Stimulated activated CD4-positive, alpha-beta T cell treated with anti-CD3 and anti-CD28 coated beads, Interleukin-12 subunit alpha, Interleukin-12 subunit beta, amount 100 ng/mL, for 48 hours (primary cell): ENCODE results near the gene CIDEB.

Source experiments
- DNase-seq, 3 donors: peaks; one replicate each; pipeline ENCODE4 v3.0.0-alpha.2; 2020; ENCODE audit warnings: low read depth in 2 of 3, low spot score in 1 of 3

The CIDEB gene

GRCh38 chr14:24270537-24271133, 37.1 kb downstream of the CIDEB start:
- no peak for DNase-seq

- DNase-seq: no peak
These were observed 37.8 kb downstream of the CIDEB start for GRCh38 chr14:24269910-24270536.

- DNase-seq: no peak
These were observed 38.4 kb downstream of the CIDEB start for GRCh38 chr14:24269368-24269767.

DNA sequence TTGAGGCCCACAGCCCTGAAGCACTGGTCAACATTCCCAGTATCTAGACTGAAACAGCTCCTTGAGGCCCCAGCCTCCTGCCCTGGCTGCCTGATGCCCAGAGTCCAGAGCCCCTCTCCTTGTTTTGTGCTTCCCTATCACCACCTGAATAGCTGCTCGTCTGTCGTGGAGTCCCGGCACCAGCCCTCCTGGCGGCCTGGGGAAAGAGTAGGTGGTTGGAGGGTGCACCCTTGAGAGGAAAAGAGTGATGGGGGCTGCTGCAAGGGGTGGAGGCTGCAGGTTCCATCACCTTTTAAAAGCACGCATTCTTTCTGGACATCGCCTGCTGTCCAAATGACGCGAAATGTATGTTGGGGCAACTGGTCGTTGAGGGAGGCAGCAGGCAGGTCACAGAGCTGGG, 39.6 kb downstream of the CIDEB start:
- no peak for DNase-seq

- DNase-seq: no peak
These were observed 40.3 kb downstream of the CIDEB start for GRCh38 chr14:24267516-24267915.

DNA sequence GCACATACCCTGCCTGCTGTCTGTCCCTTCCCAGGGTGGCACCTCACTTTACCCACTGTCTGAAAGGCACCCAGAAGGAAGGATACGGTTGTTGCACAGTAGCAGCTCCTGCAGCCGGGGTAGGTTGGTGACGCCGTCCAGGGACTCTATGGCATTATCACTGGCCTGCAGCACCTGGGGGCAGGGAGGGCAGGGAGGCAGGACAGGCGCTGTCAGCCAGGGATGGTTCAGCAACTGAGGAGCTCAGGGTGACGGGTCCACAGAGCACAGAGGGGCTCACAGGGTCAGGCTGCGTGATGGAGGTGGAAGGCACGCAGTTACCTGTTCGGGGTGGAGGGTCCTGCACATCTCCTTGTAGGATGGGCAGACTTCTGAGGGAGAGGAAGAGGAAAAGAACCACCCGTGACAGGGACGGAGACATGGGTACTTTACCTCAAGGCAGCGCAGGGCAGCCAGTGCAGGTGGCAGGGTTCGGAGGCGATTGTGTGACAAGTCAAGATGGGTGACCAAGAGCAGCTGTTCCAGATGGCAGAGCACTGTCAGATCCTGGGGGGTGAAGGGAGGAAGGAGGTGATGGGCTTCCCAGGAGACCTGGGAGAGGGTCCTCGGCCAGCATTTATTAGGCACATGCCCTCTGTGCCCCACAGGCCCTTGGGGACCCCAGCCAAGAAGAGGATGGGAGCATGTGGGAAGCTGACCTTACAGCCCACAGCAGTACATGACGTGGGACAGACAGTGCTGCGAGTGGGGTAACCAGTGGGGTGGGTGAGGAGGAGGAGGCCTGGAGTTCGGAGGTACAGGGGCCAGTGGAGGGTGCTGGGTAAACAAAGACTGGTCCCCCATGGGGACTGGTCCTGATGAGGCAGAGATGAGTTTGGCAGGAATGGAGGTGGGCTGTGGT, 41.2 kb downstream of the CIDEB start:
- DNase-seq: no peak

- DNase-seq: no peak
These were observed 43.5 kb downstream of the CIDEB start for GRCh38 chr14:24264298-24264697.

DNA sequence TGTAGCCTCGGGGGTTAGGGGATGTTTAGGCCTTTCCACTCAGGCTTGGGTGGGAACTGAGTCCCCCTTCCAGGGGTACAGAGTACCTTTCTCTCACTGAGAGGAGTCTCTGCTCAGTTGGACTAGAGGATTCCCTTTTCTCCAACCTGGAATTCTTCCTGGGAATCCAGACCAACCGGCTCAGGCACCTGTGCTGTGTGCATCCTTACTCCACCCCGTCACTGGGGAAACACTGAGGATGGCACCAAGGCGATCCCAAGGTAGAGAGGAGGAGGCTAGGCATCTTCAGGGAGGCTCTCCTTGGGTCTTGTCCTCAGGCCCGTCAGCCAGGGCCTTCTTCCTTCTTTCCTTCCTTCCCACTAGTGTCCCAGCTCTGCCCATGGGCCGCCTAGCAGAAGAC, 43.9 kb downstream of the CIDEB start:
- DNase-seq: no peak

- no peak for DNase-seq
These were observed 44.7 kb downstream of the CIDEB start, which contains the start of gene TGM1 for GRCh38 chr14:24262821-24263733. TGM1 (minus strand) TSS chr14:24263177; CDS start chr14:24262352, 825 bp downstream.

DNA sequence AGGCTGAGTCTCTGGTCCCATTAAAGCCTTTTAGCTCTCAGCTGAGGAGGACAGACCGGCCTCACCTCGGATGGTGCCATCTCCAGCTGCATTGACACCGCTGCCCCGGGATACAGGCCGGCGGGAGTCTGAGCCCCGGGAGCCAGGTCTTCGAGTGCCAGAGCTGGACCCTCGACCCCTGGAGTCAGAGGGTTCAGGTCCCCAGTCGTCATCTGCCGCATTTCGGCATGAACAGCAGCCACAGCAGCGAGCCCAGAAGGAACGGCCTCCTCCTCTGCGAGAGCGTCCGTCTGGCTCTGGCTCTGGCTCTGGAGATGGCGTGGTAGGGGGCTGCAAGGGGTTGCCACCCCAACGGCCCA, 45.8 kb downstream of the CIDEB start:
- no peak for DNase-seq

DNA sequence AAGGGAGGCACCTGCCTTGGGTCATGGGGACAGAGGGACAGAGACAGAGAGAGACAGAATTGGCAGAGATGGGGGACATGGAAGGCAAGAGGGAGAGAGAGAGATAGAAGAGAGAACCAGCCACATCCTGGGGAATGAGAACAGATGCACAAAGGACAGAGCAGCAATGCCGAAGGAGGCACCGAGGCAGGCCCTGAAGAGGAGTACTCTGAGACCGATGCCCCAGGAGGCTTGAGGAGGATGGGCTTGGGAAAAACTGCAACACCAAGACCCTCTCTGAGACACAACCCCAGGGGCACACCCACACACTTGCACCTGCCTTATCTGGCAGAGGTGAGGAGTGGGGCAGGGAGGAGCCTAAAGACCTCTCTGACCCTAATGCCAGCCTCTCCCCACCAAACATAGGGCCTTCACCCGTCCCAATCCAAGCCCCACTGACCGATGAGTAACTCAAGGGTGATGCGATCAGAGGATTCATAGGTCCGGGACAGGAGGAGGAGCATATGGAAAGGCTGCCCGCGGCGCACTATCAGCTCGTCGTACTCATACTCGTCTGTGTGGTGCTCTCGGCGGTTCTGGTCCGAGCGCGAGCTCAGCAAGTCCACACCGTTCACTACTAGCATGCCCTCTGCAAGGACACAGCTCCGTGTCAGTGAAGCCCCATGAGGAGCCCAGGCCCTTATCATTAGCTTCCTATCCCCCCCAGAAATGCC, 46.4 kb downstream of the CIDEB start:
- DNase-seq: no peak

DNA sequence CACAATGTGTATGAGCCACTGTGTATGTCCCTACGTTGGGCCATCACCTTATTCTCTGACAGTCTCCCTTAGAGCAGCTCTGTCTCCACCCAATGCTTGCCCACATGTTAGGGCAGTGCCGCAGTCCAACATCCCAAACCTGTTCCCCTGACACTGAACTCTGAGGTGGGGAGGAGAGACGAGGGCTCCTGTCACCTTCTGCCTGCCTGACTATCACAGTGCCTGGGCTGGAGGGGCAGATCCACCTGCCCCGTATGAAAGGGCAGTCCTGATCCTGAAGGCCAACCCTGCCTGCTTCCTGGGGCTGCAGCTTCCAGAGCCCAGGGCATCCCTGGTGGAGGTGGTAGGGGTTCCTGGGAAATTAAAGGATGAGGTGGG, 47.0 kb downstream of the CIDEB start:
- no peak for DNase-seq

- DNase-seq: no peak
These were observed 47.6 kb downstream of the CIDEB start for GRCh38 chr14:24260026-24260779.

GRCh38 chr14:24259282-24260025, 48.3 kb downstream of the CIDEB start:
- DNase-seq: no peak

GRCh38 chr14:24258548-24259265, 49.1 kb downstream of the CIDEB start:
- no peak for DNase-seq

DNA sequence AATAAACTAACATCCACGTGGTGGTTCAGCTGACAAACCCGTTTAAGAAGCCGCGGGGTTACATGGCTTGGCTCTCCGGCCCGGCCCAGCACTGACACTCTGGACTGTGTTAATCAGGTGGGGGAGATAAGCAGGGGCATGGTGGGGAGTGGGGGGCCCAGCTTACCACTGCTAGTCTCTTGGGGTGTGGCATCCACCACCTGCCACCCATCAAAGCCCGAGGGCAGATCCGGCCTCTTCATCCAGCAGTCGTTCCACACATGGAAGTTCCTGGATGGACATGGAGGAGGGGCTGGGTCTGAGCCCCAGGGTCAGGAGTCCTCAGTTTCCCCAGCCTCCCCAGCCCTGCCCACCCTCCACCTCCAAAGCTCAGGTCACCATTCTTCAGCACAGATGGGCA, 49.7 kb downstream of the CIDEB start:
- no peak for DNase-seq

GRCh38 chr14:24256960-24257359, 50.8 kb downstream of the CIDEB start:
- DNase-seq: no peak

DNA sequence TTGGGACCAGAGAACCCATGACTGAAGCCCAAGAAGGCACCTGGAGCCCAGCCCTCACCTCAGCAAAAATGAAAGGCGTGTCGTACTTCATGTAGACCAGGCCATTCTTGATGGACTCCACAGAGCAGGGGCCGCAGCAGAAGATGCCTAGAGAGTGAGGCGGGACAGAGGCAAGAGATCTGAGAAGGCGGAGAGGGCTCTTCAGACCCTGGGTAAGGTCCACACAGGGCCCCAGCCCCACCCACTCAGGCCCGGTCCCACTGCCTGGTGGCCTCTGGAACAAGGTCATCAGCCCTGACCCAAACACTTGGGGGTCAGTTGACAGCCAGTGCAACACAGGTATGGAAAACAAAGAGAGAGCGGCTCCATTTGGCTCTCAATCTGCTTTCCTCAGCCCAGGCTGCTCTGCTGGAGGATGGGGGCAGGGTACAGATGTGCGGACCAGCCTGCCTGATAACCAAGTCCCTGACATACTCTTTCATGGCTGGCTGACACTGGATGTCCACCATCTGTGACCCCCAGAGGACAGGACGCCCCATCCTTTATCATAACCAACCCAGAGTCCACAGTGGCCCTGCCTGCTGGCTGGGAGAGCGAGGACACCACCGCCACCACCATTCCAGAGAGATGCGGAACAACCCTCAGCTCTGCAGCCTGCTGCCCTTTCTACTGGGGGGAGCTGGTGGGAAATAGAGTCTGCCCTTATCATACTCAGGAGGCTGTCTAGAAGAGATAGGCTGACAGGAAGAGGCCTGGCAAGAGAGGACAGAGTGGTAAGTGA, 51.7 kb downstream of the CIDEB start:
- DNase-seq: no peak
